Progenitor cell of endocrine pancreas (in vitro differentiated cells): Measurements from ENCODE around the gene KAZN. TPM values are rescaled to one million over a fixed set of nuclear protein-coding genes. Genes with fewer than 3 reads are reported as not detected.

Experiments
- DNase-seq: peaks from one replicate; pipeline ENCODE4 v3.0.0; 2021; ENCODE audit warnings: low spot score; ENCODE audit not compliant: unreplicated experiment
- H3K27ac Mint-ChIP-seq: 2 replicates; pipeline ENCODE4 v1.8.0; 2021; ENCODE audit warnings: mild to moderate bottlenecking, moderate library complexity, mixed read lengths
- H3K27me3 Mint-ChIP-seq: 2 replicates; pipeline ENCODE4 v1.8.0; 2021; ENCODE audit warnings: mixed read lengths
- H3K36me3 Mint-ChIP-seq: 2 replicates; pipeline ENCODE4 v1.8.0; 2022; ENCODE audit warnings: mixed read lengths; ENCODE audit not compliant: insufficient read depth
- H3K4me1 Mint-ChIP-seq: 2 replicates; pipeline ENCODE4 v1.8.0; 2021; ENCODE audit warnings: low read depth, mixed read lengths
- H3K4me3 Mint-ChIP-seq: 2 replicates; pipeline ENCODE4 v1.8.0; 2021; ENCODE audit warnings: low read depth, mild to moderate bottlenecking, moderate library complexity, mixed read lengths
- H3K9me3 Mint-ChIP-seq: 2 replicates; pipeline ENCODE4 v1.8.0; 2021; ENCODE audit warnings: low read depth, mixed read lengths
- total RNA-seq: library from RNA; stranded (reverse); gene quantifications from 2 replicates; pipeline ENCODE4 v1.2.1, GENCODE V29; 2021
- TF ChIP-seq, protein P1 (sequence below): fragments of 200-600 bp; sonication (generic); IDR thresholded peaks from one replicate; pipeline ENCODE4 v1.5.0; 2021; ENCODE audit warnings: antibody characterized with exemption, mild to moderate bottlenecking; ENCODE audit not compliant: unreplicated experiment

The KAZN gene
- total RNA-seq, 1 donor from 2014 or later: 12.9 TPM

DNA sequence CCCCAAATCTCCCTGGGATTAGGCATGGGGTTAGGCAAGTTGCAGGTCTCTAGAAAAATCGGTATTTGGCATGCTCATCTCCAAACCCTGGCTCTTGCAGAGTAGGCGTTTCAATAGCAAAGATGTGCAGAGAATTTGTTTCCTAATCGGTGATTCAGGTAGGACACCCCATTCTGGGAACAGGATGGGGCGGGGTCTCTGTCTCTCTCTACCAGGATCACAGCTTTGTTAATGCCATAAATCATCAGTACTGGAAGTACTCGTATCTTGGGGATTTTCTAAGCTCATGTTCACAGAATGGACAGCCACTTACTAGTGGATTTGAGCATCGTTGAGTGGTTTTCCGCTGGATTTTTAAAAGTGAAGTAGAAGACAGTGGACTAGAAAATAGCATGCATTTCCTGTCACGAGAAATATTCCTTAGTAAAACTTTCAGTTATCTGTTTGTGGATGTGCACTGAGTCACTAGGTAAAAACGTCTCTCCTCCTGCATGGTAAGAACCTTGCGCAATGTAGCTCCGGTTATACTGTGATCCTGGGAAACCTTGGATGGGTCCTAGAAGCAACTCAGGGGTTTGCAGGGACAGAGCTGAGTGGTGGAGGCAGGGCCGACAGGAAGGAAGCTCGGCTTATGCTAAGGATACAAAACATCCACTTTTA is 560.2 kb downstream of the KAZN start:
- peaks cover 29% of the 10 kb centered on the region for H3K4me1 Mint-ChIP-seq
- peaks cover 2% of the 10 kb centered on the region for H3K36me3 Mint-ChIP-seq
- H3K4me3 Mint-ChIP-seq: no peak overlapping the region
- peaks cover 3% of the 10 kb centered on the region for H3K9me3 Mint-ChIP-seq
- no peak for DNase-seq
- peaks cover 12% of the 10 kb centered on the region for H3K27me3 Mint-ChIP-seq
- TF ChIP-seq, protein P1, sequence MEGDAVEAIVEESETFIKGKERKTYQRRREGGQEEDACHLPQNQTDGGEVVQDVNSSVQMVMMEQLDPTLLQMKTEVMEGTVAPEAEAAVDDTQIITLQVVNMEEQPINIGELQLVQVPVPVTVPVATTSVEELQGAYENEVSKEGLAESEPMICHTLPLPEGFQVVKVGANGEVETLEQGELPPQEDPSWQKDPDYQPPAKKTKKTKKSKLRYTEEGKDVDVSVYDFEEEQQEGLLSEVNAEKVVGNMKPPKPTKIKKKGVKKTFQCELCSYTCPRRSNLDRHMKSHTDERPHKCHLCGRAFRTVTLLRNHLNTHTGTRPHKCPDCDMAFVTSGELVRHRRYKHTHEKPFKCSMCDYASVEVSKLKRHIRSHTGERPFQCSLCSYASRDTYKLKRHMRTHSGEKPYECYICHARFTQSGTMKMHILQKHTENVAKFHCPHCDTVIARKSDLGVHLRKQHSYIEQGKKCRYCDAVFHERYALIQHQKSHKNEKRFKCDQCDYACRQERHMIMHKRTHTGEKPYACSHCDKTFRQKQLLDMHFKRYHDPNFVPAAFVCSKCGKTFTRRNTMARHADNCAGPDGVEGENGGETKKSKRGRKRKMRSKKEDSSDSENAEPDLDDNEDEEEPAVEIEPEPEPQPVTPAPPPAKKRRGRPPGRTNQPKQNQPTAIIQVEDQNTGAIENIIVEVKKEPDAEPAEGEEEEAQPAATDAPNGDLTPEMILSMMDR: no peak
- no peak overlapping the region for H3K27ac Mint-ChIP-seq

DNA sequence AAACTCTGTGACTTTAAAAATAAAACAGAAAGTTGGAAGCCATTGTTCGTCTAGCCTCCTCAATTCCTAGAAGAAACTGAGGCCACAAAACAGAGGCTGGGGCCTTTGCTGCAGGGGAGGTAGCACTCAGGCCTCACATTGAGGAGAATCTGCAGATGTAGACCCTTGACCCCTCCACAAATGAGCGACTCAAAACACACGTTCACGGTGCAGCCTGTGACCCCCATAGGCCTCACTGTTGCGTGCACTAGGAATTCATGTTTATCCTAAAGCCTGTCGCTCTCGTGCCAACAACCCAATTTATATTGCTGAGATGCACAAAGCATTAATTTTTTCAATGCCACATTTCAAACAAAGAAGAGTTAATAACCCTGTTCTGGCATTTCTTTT is 560.7 kb downstream of the KAZN start:
- TF ChIP-seq, protein P1: no peak
- no peak for DNase-seq
- peaks cover 2% of the 10 kb centered on the region for H3K36me3 Mint-ChIP-seq
- peaks cover 28% of the 10 kb centered on the region for H3K4me1 Mint-ChIP-seq
- no peak overlapping the region for H3K4me3 Mint-ChIP-seq
- peaks cover 11% of the 10 kb centered on the region for H3K27me3 Mint-ChIP-seq
- peaks cover 3% of the 10 kb centered on the region for H3K9me3 Mint-ChIP-seq
- no peak overlapping the region for H3K27ac Mint-ChIP-seq

DNA sequence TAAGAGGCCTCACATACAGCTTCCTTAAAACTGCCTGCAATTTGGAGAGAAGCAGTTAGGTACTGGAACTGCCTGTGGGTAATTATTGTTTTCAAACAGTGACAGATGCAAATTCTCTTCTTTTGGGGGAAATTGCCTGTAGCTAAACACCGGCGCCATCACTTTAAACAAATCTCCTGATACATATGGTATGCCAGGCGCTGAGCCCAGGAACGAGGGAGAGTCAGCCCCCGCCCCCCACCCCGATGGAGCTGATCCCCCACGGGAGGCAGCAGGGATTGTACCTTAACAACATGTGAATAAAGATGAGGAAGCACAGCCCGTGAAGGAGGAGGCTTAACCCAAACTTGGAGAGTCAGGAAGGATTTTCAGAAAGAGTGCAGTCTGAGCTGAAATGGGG is 562.1 kb downstream of the KAZN start:
- DNase-seq: no peak
- no peak overlapping the region for H3K4me3 Mint-ChIP-seq
- no peak overlapping the region for H3K27ac Mint-ChIP-seq
- H3K27me3 Mint-ChIP-seq: peaks cover 3% of the 10 kb centered on the region
- H3K9me3 Mint-ChIP-seq: peaks cover 3% of the 10 kb centered on the region
- H3K36me3 Mint-ChIP-seq: peaks cover 5% of the 10 kb centered on the region
- H3K4me1 Mint-ChIP-seq: peaks cover 21% of the 10 kb centered on the region
- TF ChIP-seq, protein P1: no peak

DNA sequence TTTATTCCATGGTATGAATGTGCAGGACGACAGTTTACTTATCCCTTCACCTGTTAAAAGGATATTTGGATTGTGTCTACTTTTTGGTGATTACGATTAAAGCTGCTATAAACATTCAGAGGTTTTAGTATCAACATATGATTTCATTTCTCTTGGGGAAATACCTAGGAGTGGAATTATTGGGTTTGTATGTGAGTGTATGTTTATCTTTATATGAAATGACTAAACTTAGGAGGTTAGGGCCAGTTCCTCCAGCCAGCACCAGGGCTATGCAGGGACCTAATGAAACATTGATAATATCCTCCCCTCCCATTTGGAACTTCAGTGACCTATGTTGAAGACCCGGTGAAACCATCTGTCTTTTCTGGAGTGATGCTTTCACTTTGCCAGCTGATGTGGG is 568.9 kb downstream of the KAZN start:
- peaks cover 3% of the 10 kb centered on the region for H3K4me1 Mint-ChIP-seq
- no peak overlapping the region for H3K27ac Mint-ChIP-seq
- no peak for DNase-seq
- H3K27me3 Mint-ChIP-seq: no peaks in the 10 kb centered on the region
- peaks cover 4% of the 10 kb centered on the region for H3K36me3 Mint-ChIP-seq
- H3K4me3 Mint-ChIP-seq: no peak overlapping the region
- TF ChIP-seq, protein P1: no peak
- H3K9me3 Mint-ChIP-seq: peaks cover 3% of the 10 kb centered on the region
